ENCODE data around the gene DOCK7. TPM values are rescaled to one million over a fixed set of nuclear protein-coding genes. Genes with fewer than 3 reads are reported as not detected.

DOCK7 gene
- total RNA-seq, 2 experiments from 2014 or later: 7.7 to 10.0 TPM

DNA sequence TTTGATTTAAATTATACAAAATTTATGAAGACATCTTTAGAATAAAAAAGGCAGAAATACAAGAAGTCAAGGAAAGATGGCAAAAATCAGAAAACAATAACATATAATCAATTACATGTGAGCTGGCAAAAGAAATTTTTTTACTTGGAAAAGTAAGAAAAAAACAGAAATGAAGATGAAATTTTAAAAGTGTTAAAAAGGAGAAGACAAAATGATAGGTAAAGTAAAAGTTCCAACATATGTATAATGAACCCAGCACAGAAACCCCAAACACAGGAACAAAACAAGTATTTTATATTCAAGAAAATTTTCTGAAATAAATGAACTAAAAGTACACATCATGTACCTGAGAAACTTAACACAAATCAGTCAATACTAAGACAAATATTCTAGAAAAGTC lies 188.0 kb downstream of the DOCK7 start:
- no peaks in the 10 kb centered on the region for H3K4me1 Mint-ChIP-seq (ENCODE audit: low read depth)
- DNase-seq: no peak
- intact Hi-C loops (cut with micrococcal nuclease): no loop called here
- CTCF ChIA-PET: interaction anchor here (0.6 to 1.3 kb wide), 3 partner anchors 12 to 246 kb away, joined by 3 to 5 read pairs (median 3); no protein-coding TSS in a partner anchor
- H3K27ac Mint-ChIP-seq: no peak overlapping the region
- H3K27me3 Mint-ChIP-seq (ENCODE audit: low read depth): no peaks in the 10 kb centered on the region
- no peaks in the 10 kb centered on the region for H3K36me3 Mint-ChIP-seq (ENCODE audit: low read depth)
- H3K4me3 Mint-ChIP-seq: no peak overlapping the region
- H3K9me3 Mint-ChIP-seq: no peaks in the 10 kb centered on the region

DNA sequence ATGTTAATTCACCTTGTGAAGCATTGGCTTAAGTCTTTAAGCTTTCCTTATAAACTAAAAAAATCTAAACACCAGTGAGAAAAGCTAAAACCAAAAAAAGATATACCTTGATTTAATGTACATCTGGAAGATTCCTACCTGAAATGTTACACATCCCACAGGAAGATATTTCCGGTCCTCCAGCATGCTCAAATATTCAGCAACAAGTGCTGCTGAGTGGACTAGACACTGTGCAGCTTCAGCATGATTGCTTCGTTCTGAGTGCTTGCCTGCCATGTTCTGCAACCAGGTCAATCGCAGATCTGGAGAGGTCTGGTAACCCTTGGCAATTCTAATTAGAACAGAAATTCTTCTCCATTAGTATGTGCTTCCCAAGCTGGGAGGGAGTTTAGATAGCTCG lies 194.0 kb downstream of the DOCK7 start:
- Mint-ChIP-seq H3K27me3 (ENCODE audit: low read depth) (no peaks in the 10 kb centered on the region), H3K9me3 (no peaks in the 10 kb centered on the region), H3K4me1 (ENCODE audit: low read depth) (no peaks in the 10 kb centered on the region), H3K36me3 (ENCODE audit: low read depth) (peaks cover 6% of the 10 kb centered on the region), H3K27ac (no peak overlapping the region), H3K4me3 (no peak overlapping the region)
- CTCF ChIA-PET: no interaction called here
- DNase-seq: no peak
- intact Hi-C loops (cut with micrococcal nuclease): no loop called here

DNA sequence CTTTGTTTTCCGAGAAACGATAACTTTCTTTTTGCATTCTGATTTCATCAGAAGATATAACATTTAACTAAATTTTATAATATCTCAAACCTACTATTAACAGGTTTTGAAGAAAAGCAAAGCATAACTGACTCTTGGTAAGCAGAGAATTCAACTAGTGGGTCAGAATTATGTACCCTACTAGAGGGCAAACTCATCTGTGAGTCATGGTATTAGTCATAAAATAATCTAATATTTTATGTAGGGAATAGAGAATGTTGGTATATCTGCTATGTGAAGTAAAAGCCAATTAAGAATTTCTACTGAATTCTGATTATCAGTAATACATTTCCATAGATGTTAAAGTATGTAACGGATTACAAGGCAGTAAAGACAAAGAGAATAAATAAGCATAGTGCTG lies 194.5 kb downstream of the DOCK7 start:
- CTCF ChIA-PET: no interaction called here
- intact Hi-C loops (cut with micrococcal nuclease): no loop called here
- H3K27me3 Mint-ChIP-seq (ENCODE audit: low read depth): no peaks in the 10 kb centered on the region
- H3K27ac Mint-ChIP-seq: no peak overlapping the region
- no peak overlapping the region for H3K4me3 Mint-ChIP-seq
- peaks cover 6% of the 10 kb centered on the region for H3K36me3 Mint-ChIP-seq (ENCODE audit: low read depth)
- DNase-seq: no peak
- H3K9me3 Mint-ChIP-seq: no peaks in the 10 kb centered on the region
- no peaks in the 10 kb centered on the region for H3K4me1 Mint-ChIP-seq (ENCODE audit: low read depth)

DNA sequence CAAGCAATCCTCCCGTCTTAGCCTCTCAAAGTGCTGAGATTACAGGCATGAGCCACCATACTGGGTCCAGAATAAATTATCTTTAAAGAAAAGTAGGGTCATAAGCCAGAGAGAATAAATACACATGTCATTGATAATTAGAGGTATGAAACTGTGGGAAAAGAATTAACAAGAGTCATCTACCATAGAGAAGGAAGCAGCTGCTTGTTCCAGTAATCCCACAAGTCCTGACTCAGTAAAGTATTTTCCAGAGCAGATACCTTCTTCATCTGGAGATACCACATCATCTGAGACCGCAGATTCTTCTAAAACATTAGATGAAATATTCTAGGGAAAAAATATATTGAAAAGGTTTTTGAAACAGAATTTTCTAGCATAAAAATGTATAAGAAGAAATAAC lies 195.7 kb downstream of the DOCK7 start:
- no peak overlapping the region for H3K4me3 Mint-ChIP-seq
- no peaks in the 10 kb centered on the region for H3K9me3 Mint-ChIP-seq
- CTCF ChIA-PET: interaction anchor here (0.6 kb wide), 1 partner anchor 226 kb away, joined by 3 read pairs; no protein-coding TSS in a partner anchor
- no peak for DNase-seq
- H3K36me3 Mint-ChIP-seq (ENCODE audit: low read depth): peaks cover 6% of the 10 kb centered on the region
- intact Hi-C loops (cut with micrococcal nuclease): no loop called here
- no peaks in the 10 kb centered on the region for H3K4me1 Mint-ChIP-seq (ENCODE audit: low read depth)
- no peaks in the 10 kb centered on the region for H3K27me3 Mint-ChIP-seq (ENCODE audit: low read depth)
- H3K27ac Mint-ChIP-seq: no peak overlapping the region

DNA sequence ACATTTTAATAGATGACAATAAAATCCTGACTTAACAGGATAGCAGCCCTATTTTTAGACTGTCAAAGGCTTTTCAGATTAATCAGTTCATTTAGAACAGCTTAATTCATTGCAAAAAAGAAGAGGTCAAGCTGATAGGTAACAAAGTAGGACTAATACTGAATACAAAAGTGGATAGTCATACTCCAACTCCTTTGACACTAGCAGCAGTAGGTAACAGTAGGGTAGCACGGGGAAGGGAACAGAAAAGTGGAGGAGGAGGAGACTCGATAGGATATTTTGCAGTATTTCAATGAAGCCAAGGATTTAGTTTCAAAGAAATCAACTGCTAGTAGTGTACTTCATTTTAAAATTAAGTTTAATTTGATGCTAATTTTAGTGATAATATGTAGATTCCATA lies 200.2 kb downstream of the DOCK7 start:
- Mint-ChIP-seq H3K27me3 (ENCODE audit: low read depth) (no peaks in the 10 kb centered on the region), H3K36me3 (ENCODE audit: low read depth) (peaks cover 4% of the 10 kb centered on the region), H3K9me3 (no peaks in the 10 kb centered on the region), H3K4me3 (no peak overlapping the region), H3K27ac (no peak overlapping the region), H3K4me1 (ENCODE audit: low read depth) (no peaks in the 10 kb centered on the region)
- CTCF ChIA-PET: interaction anchor here (1.2 kb wide), 1 partner anchor 12 kb away, joined by 5 read pairs; no protein-coding TSS in a partner anchor
- intact Hi-C loops (cut with micrococcal nuclease): no loop called here
- no peak for DNase-seq

DNA sequence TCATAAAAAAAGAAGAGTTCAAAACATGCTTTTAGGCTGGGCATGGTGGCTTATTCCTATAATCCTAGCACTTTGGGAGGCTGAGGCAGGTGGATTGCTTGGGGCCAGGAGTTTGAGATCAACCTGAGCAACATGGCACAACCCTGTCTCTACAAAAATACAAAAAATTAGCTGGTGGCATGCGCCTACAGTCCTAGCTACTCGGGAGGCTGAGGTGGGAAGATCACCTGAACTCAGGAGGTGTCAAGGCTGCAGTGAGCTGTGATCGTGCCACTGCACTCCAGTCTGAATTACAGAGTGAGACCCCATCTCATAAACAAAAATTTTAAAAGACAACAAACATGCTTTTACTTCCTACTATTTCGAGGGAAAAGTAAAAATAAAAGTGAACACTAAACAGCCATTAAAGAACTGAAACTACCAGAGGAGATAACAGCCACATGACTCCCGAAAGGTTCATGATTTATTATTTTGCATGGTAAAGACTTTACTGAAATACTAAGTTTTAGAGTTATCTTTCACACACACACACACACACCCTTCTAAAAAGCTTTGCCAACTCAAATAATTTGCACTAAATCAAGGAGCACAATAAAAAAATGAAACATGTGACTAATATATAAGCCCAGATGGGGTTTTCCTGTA lies 203.2 kb downstream of the DOCK7 start:
- Mint-ChIP-seq H3K27me3 (ENCODE audit: low read depth) (no peaks in the 10 kb centered on the region), H3K27ac (no peak overlapping the region), H3K36me3 (ENCODE audit: low read depth) (peaks cover 2% of the 10 kb centered on the region), H3K4me3 (no peak overlapping the region), H3K4me1 (ENCODE audit: low read depth) (no peaks in the 10 kb centered on the region), H3K9me3 (no peaks in the 10 kb centered on the region)
- CTCF ChIA-PET: no interaction called here
- intact Hi-C loops (cut with micrococcal nuclease): no loop called here
- DNase-seq: no peak

DNA sequence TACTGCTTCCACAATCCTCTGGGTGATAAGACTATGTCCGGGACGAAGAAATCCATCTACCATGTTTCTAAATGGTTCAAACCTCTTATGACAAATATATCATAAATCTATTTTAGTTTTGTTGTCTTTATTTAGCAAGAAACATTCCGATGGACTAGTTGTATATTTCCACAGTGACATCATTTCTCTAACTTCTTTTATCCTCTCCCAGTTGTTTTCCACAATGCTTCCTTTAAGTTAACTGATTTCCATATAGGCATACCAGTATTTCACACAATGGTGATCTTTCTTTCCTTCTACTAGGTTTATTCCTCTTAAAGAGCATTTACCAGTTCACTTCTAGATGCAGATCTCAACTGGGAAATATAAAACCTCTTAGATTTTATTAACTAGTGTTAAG lies 206.5 kb downstream of the DOCK7 start:
- intact Hi-C loops (cut with micrococcal nuclease): no loop called here
- CTCF ChIA-PET: no interaction called here

DNA sequence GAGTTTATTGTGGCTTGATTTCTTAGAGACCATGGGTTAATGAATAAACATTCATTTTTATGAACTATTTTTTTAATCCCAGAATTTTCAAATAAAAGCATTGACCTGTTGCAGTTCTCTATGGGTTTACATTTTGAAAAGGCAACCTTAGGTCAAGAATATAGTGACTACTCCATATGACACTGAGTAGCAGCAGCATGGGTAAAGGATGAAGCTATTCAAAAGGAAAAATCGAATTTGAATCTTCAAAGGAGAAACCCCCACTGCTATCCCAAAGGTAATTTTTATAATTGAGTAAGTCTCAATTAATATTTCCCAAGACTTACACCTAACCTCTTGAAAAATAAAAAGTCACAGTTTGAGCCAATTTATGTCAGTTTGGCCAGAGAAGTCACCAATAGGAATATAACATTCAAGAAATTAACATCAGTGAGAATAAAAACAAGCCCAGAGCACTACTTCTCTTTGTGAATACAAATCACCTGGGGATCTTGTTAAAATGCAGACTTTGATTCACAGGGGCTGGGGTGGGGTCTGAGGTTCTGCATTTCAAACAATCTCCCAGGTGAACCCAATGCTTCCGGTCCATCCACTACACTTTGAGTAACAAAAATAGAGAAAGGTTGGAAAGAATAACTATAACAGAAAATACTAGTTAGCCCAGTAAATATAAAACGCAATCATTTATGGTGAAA lies 211.5 kb downstream of the DOCK7 start:
- Mint-ChIP-seq H3K27me3 (ENCODE audit: low read depth) (no peaks in the 10 kb centered on the region), H3K4me1 (ENCODE audit: low read depth) (no peaks in the 10 kb centered on the region), H3K36me3 (ENCODE audit: low read depth) (peaks cover 8% of the 10 kb centered on the region), H3K27ac (no peak overlapping the region), H3K4me3 (no peak overlapping the region), H3K9me3 (no peaks in the 10 kb centered on the region)
- no peak for DNase-seq
- CTCF ChIA-PET: interaction anchor here (0.6 kb wide), 1 partner anchor 291 kb away, joined by 4 read pairs; no protein-coding TSS in a partner anchor
- intact Hi-C loops (cut with micrococcal nuclease): no loop called here

More for the DNA sequence above, 206.5 kb downstream of the DOCK7 start:
- no peak overlapping the region for H3K27ac Mint-ChIP-seq
- H3K9me3 Mint-ChIP-seq: no peaks in the 10 kb centered on the region
- no peaks in the 10 kb centered on the region for H3K27me3 Mint-ChIP-seq (ENCODE audit: low read depth)
- H3K36me3 Mint-ChIP-seq (ENCODE audit: low read depth): peaks cover 2% of the 10 kb centered on the region
- no peak overlapping the region for H3K4me3 Mint-ChIP-seq
- H3K4me1 Mint-ChIP-seq (ENCODE audit: low read depth): no peaks in the 10 kb centered on the region
- no peak for DNase-seq

DNA sequence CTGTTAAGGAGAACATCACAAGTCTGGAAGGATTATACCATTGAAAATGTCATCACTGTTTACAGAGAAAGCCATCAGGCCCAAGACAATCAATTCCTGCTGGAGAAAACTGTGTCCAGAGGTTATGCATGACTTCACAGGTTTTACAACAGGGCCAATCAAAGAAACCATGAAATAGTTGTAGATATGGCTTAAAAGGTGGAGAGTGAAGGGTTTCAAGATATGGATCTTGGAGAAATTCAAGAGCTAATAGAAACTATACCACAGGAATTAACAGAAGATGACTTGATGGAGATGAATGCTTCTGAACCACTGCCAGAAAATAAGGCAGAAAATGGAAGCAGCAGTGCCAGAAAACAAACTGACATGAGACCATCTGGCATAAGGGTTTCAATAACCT lies 221.1 kb downstream of the DOCK7 start:
- CTCF ChIA-PET: no interaction called here
- DNase-seq: no peak
- H3K4me1 Mint-ChIP-seq (ENCODE audit: low read depth): no peaks in the 10 kb centered on the region
- H3K9me3 Mint-ChIP-seq: peaks cover 9% of the 10 kb centered on the region
- H3K27ac Mint-ChIP-seq: no peak overlapping the region
- no peak overlapping the region for H3K4me3 Mint-ChIP-seq
- peaks cover 50% of the 10 kb centered on the region for H3K36me3 Mint-ChIP-seq (ENCODE audit: low read depth)
- no peaks in the 10 kb centered on the region for H3K27me3 Mint-ChIP-seq (ENCODE audit: low read depth)
- intact Hi-C loops (cut with micrococcal nuclease): no loop called here

DNA sequence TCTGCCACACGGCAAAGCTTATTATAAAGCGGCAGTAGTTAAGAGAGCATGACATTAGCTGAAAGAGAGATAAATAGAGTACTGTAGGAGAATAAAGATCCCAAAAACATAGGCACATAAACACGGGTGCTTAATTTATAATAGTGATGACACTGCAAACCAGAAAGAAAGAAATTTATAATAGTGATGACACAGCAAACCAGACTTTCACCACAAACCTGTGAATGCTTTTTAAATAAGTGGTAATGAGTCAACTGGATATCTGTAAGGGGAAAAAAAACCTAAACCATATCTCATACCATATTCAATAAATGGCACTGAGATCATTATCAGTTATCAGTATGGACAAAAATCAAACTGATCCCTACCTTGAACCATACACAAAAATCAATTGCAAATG lies 225.8 kb downstream of the DOCK7 start:
- Mint-ChIP-seq H3K4me3 (no peak overlapping the region), H3K36me3 (ENCODE audit: low read depth) (peaks cover 18% of the 10 kb centered on the region), H3K27ac (no peak overlapping the region), H3K4me1 (ENCODE audit: low read depth) (no peaks in the 10 kb centered on the region), H3K27me3 (ENCODE audit: low read depth) (no peaks in the 10 kb centered on the region), H3K9me3 (no peaks in the 10 kb centered on the region)
- CTCF ChIA-PET: interaction anchor here (0.5 kb wide), 1 partner anchor 44 kb away, joined by 3 read pairs; no protein-coding TSS in a partner anchor
- intact Hi-C loops (cut with micrococcal nuclease): no loop called here
- DNase-seq: no peak

DNA sequence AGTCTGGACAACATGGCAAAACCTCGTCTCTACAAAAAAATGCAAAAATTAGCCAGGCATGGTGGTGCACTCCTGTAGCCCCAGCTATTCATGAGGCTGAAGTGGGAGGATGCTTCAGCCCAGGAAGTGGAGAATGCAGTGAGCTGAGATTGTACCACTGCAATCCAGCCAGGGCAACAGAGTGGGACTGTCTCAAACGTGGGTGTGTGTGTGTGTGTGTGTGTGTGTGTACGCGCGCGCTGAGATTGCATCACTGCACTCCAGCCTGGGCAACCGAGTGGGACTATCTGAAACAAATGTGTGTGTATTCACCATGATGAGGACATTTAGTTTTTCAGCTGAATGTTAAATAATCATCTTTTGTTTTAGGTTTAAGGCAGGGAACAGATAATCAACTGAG lies 230.2 kb downstream of the DOCK7 start:
- Mint-ChIP-seq H3K27me3 (ENCODE audit: low read depth) (no peaks in the 10 kb centered on the region), H3K27ac (no peak overlapping the region), H3K36me3 (ENCODE audit: low read depth) (peaks cover 12% of the 10 kb centered on the region), H3K4me3 (no peak overlapping the region), H3K4me1 (ENCODE audit: low read depth) (no peaks in the 10 kb centered on the region), H3K9me3 (no peaks in the 10 kb centered on the region)
- CTCF ChIA-PET: interaction anchor here (0.6 to 0.9 kb wide), 3 partner anchors 18 to 236 kb away, joined by 3 read pairs; no protein-coding TSS in a partner anchor
- no peak for DNase-seq
- intact Hi-C loops (cut with micrococcal nuclease): no loop called here

DNA sequence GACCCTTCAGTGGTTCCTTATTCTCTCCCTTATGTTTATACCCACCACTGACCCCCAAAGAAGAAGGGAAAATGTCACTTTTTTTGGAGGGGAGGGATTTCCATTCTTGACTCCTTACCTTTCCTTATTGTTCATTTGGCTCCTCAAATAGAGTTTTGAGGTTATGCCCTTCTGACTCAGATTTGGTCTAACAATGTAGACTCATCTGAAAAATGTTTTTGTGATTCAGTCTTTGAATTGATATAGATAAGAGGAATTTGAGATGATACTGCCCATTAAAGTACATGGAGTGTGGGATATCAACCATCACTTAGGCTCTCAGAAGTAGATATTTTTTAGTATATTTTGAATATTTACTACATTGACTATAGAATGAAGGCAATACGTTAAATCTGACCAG lies 235.2 kb downstream of the DOCK7 start:
- Mint-ChIP-seq H3K36me3 (ENCODE audit: low read depth) (peaks cover 47% of the 10 kb centered on the region), H3K4me1 (ENCODE audit: low read depth) (peaks cover 8% of the 10 kb centered on the region), H3K9me3 (no peaks in the 10 kb centered on the region), H3K4me3 (no peak overlapping the region), H3K27me3 (ENCODE audit: low read depth) (no peaks in the 10 kb centered on the region), H3K27ac (peak overlapping the region; percentile 16)
- intact Hi-C loops (cut with micrococcal nuclease): no loop called here
- no peak for DNase-seq
- CTCF ChIA-PET: no interaction called here

DNA sequence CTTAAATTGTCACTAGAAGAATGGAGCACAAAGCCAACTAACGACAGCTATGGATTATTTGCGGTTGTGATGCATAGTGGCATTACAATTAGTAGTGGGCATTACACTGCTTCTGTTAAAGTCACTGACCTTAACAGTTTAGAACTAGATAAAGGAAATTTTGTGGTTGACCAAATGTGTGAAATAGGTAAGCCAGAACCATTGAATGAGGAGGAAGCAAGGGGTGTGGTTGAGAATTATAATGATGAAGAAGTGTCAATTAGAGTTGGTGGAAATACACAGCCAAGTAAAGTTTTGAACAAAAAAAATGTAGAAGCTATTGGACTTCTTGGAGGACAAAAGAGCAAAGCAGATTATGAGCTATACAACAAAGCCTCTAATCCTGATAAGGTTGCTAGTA lies 237.9 kb downstream of the DOCK7 start:
- no peaks in the 10 kb centered on the region for H3K9me3 Mint-ChIP-seq
- intact Hi-C loops (cut with micrococcal nuclease): no loop called here
- CTCF ChIA-PET: no interaction called here
- no peak for DNase-seq
- H3K27ac Mint-ChIP-seq: no peak overlapping the region
- H3K36me3 Mint-ChIP-seq (ENCODE audit: low read depth): peaks cover 55% of the 10 kb centered on the region
- no peak overlapping the region for H3K4me3 Mint-ChIP-seq
- no peaks in the 10 kb centered on the region for H3K27me3 Mint-ChIP-seq (ENCODE audit: low read depth)
- H3K4me1 Mint-ChIP-seq (ENCODE audit: low read depth): peaks cover 14% of the 10 kb centered on the region
